ENCODE results near the gene AADACL2.
"Not testable (repeated sequence)": the region's sequence is repeated elsewhere in the genome, so short reads cannot be mapped to it uniquely, and the experiment has no call there.

AADACL2 gene

GRCh38 chr3:151726016-151726415 is 7.7 kb upstream of the AADACL2 start:
- no peak for TF ChIP-seq JUND (IDR thresholded peaks at IDR 0.05; ENCODE audit: low read depth)
- in situ Hi-C loops (cut with HindIII; ENCODE audit: low pct_unique_long_range_greater_than_20kb, low sequenced_read_pairs) = no loop called here
- DNase-seq (ENCODE audit: low read depth in 1 of 2, low spot score in 1 of 2) = peak in 1 of 2 experiments; percentile 76

GRCh38 chr3:151732861-151733260 is 866 bp upstream of the AADACL2 start:
- DNase-seq (ENCODE audit: low read depth in 1 of 2, low spot score in 1 of 2) = no peak
- in situ Hi-C loops (cut with HindIII; ENCODE audit: low pct_unique_long_range_greater_than_20kb, low sequenced_read_pairs) = no loop called here
- no peak for TF ChIP-seq JUND (IDR thresholded peaks at IDR 0.05; ENCODE audit: low read depth)

GRCh38 chr3:151740581-151740980 is 6.9 kb downstream of the AADACL2 start:
- in situ Hi-C loops (cut with HindIII; ENCODE audit: low pct_unique_long_range_greater_than_20kb, low sequenced_read_pairs) = no loop called here
- TF ChIP-seq JUND (IDR thresholded peaks at IDR 0.05; ENCODE audit: low read depth) = no peak
- no peak for DNase-seq (ENCODE audit: low read depth in 1 of 2, low spot score in 1 of 2)

- TF ChIP-seq JUND (IDR thresholded peaks at IDR 0.05; ENCODE audit: low read depth) = no peak
- in situ Hi-C loops (cut with HindIII; ENCODE audit: low pct_unique_long_range_greater_than_20kb, low sequenced_read_pairs) = no loop called here
- no peak for DNase-seq (ENCODE audit: low read depth in 1 of 2, low spot score in 1 of 2)
These were observed 10.1 kb downstream of the AADACL2 start for GRCh38 chr3:151743855-151744254.

GRCh38 chr3:151750181-151750580 is 16.5 kb downstream of the AADACL2 start:
- in situ Hi-C loops (cut with HindIII; ENCODE audit: low pct_unique_long_range_greater_than_20kb, low sequenced_read_pairs) = no loop called here
- TF ChIP-seq JUND (IDR thresholded peaks at IDR 0.05; ENCODE audit: low read depth) = no peak
- DNase-seq (ENCODE audit: low read depth in 1 of 2, low spot score in 1 of 2) = no peak

- TF ChIP-seq JUND (IDR thresholded peaks at IDR 0.05; ENCODE audit: low read depth) = no peak
- in situ Hi-C loops (cut with HindIII; ENCODE audit: low pct_unique_long_range_greater_than_20kb, low sequenced_read_pairs) = no loop called here
- no peak for DNase-seq (ENCODE audit: low read depth in 1 of 2, low spot score in 1 of 2)
These were observed 17.0 kb downstream of the AADACL2 start for GRCh38 chr3:151750678-151751077.

GRCh38 chr3:151751161-151751560 is 17.4 kb downstream of the AADACL2 start:
- in situ Hi-C loops (cut with HindIII; ENCODE audit: low pct_unique_long_range_greater_than_20kb, low sequenced_read_pairs) = no loop called here
- TF ChIP-seq JUND (IDR thresholded peaks at IDR 0.05; ENCODE audit: low read depth) = no peak
- peak in 1 of 2 experiments; percentile 38 for DNase-seq (ENCODE audit: low read depth in 1 of 2, low spot score in 1 of 2)

- no peak for DNase-seq (ENCODE audit: low read depth in 1 of 2, low spot score in 1 of 2)
- in situ Hi-C loops (cut with HindIII; ENCODE audit: low pct_unique_long_range_greater_than_20kb, low sequenced_read_pairs) = no loop called here
- TF ChIP-seq JUND (IDR thresholded peaks at IDR 0.05; ENCODE audit: low read depth) = no peak
These were observed 20.1 kb downstream of the AADACL2 start for GRCh38 chr3:151753846-151754245.

GRCh38 chr3:151761581-151761980 is 27.9 kb downstream of the AADACL2 start:
- TF ChIP-seq JUND (IDR thresholded peaks at IDR 0.05; ENCODE audit: low read depth) = no peak
- no peak for DNase-seq (ENCODE audit: low read depth in 1 of 2, low spot score in 1 of 2)
- in situ Hi-C loops (cut with HindIII; ENCODE audit: low pct_unique_long_range_greater_than_20kb, low sequenced_read_pairs) = no loop called here

GRCh38 chr3:151764699-151765098 is 31.0 kb downstream of the AADACL2 start:
- in situ Hi-C loops (cut with HindIII; ENCODE audit: low pct_unique_long_range_greater_than_20kb, low sequenced_read_pairs); DNase-seq (ENCODE audit: low read depth in 1 of 2, low spot score in 1 of 2): not testable (repeated sequence)

- DNase-seq (ENCODE audit: low read depth in 1 of 2, low spot score in 1 of 2) = no peak
- no peak for TF ChIP-seq JUND (IDR thresholded peaks at IDR 0.05; ENCODE audit: low read depth)
- in situ Hi-C loops (cut with HindIII; ENCODE audit: low pct_unique_long_range_greater_than_20kb, low sequenced_read_pairs) = no loop called here
These were observed 32.0 kb downstream of the AADACL2 start for GRCh38 chr3:151765685-151766084.

GRCh38 chr3:151766454-151766853 is 32.7 kb downstream of the AADACL2 start:
- no peak for TF ChIP-seq JUND (IDR thresholded peaks at IDR 0.05; ENCODE audit: low read depth)
- in situ Hi-C loops (cut with HindIII; ENCODE audit: low pct_unique_long_range_greater_than_20kb, low sequenced_read_pairs) = no loop called here
- no peak for DNase-seq (ENCODE audit: low read depth in 1 of 2, low spot score in 1 of 2)

GRCh38 chr3:151768393-151768930 is 34.7 kb downstream of the AADACL2 start:
- TF ChIP-seq JUND (IDR thresholded peaks at IDR 0.05; ENCODE audit: low read depth) = no peak
- in situ Hi-C loops (cut with HindIII; ENCODE audit: low pct_unique_long_range_greater_than_20kb, low sequenced_read_pairs) = no loop called here
- DNase-seq (ENCODE audit: low read depth in 1 of 2, low spot score in 1 of 2) = no peak

GRCh38 chr3:151769175-151769574 is 35.4 kb downstream of the AADACL2 start:
- no peak for TF ChIP-seq JUND (IDR thresholded peaks at IDR 0.05; ENCODE audit: low read depth)
- in situ Hi-C loops (cut with HindIII; ENCODE audit: low pct_unique_long_range_greater_than_20kb, low sequenced_read_pairs) = no loop called here
- no peak for DNase-seq (ENCODE audit: low read depth in 1 of 2, low spot score in 1 of 2)
